Brain pericyte (primary cell): ENCODE results near the gene C4orf36.
"Not testable (repeated sequence)": the region's sequence is repeated elsewhere in the genome, so short reads cannot be mapped to it uniquely, and the experiment has no call there.

Experiments
- DNase-seq: peaks from one replicate; pipeline ENCODE4 v3.0.0-alpha.2; 2012; ENCODE audit warnings: low read depth, low spot score

C4orf36 gene

DNA sequence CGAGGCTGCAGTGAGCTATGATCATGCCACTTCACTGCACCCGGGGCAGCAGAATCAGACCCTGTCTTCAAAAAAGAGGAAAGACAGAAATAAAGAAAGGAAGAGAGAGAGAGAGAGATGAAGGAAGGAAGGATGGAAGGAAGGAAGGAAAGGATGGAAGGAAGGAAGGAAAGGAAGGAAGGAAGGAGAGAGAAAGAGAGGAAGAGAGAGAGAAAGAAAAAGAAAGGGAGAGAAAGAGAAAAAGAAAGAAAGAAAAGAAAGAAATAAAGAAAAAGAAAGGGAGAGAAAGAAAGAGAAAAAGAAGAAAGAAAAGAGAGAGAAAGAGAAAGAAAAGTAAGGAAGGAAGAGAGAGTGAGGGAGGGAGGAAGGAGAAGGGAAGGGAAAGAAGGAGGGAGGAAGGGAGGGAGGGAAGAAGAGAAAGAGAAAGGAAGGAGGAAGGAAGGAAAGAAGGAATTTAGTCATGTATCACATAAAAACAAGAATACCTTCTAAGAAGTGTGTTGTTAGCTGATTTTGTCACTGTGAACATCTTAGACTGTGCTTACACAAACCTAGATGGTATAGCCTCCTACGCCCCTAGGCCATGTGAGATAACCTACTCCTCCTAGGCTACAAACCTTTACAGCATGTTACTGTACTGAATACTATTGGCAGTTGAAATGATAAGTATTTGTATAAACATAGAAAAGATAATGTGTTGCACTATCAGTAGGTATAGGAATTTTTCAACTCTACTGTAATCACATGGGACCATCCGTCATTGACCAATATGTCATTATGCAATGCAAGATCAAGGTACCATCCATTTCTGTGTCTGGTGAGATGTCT is 25.2 kb upstream of the C4orf36 start:
- DNase-seq, result no peak

DNA sequence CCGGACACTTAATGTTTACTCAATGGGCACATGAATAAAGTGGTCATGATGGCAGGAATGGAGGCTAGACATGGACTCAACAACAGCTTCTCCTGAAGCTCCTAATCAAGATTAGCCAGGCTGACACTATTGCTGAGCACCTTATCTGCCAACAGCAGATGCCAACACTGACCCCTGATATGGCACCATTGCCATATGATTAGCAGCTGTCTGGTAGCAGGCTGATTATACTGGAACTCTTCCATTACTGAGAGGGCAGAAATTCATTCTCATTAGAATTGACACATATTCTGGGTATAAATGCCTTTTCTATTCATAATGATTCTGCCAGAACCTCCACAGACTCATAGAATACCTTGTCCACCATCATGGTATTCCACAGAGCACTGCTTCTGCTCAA is 24.2 kb upstream of the C4orf36 start:
- no peak for DNase-seq

GRCh38 chr4:86910820-86911684 is 18.8 kb upstream of the C4orf36 start:
- DNase-seq, result no peak

GRCh38 chr4:86910369-86910768 is 18.1 kb upstream of the C4orf36 start:
- DNase-seq, result no peak

DNA sequence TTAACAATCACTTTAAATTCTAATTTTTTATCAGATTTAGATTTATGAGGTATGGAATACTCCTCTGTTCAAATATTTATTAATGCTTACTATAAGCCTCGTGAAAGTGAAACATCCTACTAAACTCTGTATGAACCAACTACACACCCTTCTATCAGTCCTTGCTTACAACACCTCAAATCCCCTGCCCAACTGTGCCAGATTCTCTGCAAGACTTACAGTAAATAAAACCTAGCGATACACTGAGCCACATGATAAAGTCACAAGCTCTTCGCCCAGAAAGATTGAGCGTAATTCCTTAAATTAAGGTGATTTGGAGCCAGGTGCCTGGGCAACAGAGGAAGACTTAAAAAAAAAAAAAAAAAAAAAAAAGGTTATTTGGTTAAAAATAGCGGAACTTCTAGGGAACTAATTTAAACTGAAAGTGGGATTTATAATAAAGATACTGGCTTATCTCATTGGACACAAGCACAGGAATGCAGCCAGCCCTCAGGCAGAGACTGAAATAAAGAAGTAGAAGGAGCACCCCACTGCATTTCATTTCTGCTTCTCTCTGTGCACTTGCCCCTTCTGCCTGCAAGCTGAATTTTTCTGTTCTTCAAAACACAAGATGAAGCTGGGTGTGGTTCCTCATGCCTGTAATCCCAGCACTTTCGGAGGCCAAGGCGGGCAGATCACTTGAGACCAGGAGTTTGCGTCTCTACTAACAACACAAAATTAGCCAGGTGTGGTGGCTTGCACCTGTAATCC is 17.5 kb upstream of the C4orf36 start:
- no peak for DNase-seq

DNA sequence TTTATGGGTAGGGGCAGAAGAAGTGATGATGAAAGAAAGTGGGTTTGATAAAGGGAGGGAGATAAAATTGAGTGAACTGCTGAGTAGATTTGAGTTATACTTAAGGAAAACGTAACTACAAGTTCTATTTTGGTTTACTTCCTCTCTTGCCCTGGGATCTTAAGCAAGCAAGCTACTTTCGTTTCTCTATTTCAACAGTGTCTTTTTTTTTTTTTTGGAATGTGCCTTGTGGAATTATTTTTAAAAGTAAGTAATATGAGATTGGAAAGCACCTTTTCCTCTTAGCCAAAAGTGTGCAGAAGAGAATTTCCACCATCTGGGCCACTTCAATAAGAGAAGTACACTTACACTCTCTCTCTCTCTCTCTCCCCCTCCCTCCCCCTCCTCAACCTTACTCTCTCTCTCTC is 16.0 kb upstream of the C4orf36 start:
- no peak for DNase-seq

GRCh38 chr4:86901864-86902263 is 9.6 kb upstream of the C4orf36 start:
- DNase-seq, result no peak

DNA sequence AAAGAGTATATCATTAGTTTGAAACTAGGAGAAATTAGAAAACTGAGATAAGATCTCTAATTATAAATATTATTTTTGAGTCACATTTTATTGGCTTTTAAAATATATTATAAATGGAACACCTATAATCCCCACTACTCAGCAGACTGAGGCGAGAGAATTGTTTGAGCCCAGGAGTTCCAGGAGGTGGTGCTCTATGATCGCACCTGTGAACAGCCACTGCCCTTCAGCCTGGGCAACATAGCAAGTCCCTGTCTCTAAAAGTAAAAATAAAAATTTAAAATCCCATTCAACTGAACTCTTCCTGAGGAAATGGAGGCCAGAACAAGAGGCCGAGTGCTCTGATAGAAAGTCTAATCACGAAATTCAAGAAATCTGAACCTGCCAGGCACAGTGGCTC is 6.3 kb upstream of the C4orf36 start:
- no peak for DNase-seq

DNA sequence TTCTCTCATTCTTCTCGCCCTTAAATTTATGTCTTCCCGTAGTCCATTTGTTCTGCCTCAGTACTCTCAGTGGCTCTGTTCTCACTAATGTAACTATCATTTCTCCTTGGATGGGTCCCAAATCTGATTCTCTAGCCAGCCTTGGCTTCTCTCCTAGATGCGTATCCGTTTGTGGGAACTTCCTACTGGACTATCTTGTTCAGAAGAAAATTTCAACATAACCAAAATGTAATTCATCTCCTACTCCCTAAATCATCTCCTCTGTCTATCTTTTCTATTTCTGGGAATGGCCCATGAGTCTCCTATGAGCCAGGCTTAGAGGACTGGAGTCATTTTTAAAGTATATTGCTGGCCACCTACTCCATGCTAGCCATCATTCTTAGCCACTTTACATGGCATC is 4.4 kb upstream of the C4orf36 start:
- no peak for DNase-seq

DNA sequence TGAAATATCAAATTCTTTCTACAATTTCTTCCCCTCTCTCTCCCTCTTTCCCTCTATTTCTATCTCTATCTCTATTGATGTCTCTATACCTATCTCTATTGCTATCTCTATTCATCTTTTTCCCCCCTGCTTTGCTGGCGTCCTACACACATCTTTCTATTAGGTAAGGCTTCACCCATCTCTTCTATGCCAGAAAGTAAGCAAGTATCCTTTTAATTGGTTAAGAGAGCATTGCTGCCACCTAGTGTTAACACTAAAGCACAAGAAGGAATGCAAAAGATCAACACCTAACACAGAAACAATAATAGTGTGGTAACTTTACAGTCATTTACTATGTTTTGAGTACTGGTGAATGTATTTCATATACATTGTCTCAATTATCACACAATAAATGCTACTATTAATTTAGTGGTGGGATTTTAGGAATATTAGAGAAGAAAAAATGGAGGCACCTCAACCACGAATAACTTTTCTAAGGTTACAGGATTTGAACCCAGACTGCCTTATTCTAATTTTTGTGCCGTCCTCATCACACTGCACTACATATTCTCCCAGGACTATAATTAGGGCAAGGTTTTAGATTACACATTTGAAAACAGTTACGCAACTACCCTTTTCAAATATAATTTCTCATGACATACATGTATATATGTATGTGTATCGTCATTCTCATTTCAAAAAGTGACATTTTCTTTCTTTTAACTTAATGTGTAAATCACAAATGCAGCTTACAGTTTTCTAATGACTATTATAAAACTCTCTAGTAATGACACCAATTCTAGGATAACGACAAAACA is 3.7 kb upstream of the C4orf36 start:
- no peak for DNase-seq

- no peak for DNase-seq
Observed at GRCh38 chr4:86894455-86894854, 2.2 kb upstream of the C4orf36 start.

GRCh38 chr4:86893136-86893535 is 914 bp upstream of the C4orf36 start:
- DNase-seq, result no peak

DNA sequence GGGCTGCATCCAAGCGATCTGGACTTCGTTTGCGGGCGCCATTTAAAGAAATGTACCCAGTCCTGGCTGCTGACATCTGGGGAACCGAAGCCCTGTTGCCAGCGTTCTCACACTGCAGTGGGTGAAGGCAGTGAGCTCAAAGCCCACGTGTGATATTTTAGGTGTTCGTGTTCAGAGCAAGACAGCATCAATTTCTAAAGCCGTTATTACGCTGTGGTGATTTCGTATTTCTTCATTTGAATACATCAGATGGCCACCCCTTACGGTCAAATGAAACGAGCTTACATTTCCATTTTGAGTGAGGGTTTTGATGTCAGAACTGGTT is 376 bp upstream of the C4orf36 start:
- no peak for DNase-seq

DNA sequence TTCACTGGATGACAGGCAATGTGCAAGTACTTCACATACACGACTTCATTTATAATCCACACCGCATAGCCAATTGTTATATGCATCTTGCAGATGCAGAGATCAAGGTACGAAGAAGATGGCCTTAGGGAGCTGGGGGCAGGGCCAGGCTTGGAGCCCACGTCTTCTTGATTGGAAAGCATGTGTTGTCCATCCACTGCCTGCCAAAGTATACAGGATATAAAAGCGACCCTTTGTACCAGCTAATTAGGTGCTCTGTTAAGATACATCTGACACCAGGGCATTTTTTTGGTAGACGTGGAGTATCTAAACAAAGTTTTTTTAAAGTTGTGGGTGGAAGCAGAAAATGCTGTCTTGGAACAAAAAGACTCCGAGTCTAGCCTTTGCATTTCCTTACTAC is 1.4 kb downstream of the C4orf36 start:
- DNase-seq, result no peak

- no peak for DNase-seq
Observed at GRCh38 chr4:86879641-86880040, 12.6 kb downstream of the C4orf36 start.

DNA sequence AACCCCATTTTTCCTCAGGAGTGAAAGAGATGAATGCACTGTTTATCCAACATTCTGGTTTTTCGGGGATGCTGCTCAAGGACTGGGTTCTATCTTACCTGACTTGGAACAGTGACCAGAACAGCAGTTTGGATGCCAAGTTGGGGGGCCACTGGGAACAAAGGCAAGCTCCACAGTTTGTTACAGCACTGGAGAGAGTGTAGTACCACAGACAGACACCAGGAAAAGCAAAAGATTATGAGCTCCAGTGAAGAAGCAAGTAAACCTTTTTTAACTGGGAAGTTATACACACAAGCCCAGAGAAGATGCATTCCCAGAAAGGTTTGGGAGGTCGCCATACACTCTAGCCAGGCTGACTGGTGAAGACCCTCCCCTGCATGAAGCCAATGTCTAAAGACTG is 13.6 kb downstream of the C4orf36 start:
- no peak for DNase-seq

DNA sequence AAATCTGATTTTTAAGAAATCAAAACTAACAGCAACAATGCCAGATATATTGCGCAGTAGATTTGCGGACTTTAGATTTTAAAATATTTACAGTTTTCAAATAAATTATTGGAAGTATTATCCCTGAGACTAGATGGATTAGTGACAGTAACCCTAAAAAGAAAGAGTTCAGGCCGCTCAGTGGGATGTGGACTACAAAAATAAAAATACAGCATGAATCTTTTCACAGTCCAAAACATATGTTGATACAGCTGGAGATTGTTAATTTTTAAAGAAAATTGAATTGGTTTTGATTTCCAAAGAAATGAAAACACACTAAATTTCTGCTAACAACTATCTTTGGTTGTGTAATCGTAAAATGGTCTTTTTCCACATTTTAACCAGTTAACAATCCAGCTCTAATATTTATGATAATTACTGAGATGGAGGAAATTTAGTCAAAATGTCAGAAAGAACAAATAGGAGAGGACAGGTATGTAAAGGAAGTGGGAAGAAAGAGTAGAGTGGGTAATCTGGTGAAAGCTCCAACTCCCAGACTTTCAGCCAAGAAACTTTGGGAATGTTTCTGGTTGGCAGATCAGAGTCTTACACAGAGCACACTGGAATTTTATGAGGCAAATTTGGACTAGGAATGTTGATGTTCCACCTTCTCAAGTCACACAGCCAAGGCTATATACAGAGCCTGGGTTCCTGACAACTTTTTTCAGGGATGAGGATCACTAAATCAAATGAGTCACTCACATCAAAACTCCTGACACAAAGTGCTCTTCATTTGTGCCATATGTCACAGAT is 15.1 kb downstream of the C4orf36 start:
- peak; percentile 57 for DNase-seq

DNA sequence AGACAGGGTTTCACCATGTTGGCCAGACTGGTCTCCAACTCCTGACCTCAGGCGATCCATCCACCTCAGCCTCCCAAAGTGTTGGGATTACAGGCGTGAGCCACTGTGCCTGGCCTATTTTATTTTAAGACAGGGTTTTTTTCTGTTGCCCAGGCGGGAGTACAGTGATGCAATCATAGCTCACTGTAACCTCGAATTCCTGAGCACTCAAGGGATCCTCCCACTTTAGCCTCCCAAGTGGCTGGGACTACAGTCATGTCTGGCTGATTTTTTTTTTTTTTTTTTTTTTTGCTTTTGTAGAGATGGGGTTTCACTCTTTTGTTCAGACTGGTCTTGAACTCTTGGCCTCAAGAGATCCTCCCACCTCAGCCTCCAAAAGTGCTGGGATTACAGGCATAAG is 16.8 kb downstream of the C4orf36 start:
- DNase-seq, result not testable (repeated sequence)

DNA sequence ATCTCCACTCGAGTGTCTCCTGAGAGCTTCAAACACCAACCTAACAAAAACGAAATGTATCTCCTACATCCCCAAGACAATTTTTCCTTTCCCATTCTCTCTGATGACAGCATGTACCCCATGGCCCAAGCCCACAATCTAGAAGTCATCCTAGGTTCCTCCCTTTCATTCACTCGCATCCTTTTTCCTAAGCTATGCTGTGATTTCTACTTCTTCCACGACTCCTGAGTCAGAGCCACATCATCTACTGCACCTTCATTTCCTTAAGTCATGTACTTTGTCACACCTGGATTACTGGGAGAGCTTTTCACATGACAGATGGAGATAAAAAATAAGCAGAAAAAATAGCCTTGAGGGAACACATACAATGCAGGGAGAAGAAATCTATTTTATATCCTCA is 20.1 kb downstream of the C4orf36 start:
- no peak for DNase-seq

GRCh38 chr4:86870442-86871069 is 21.7 kb downstream of the C4orf36 start:
- no peak for DNase-seq
